Mucosa of rectum (tissue), 2 donors: ENCODE measurements around the gene AMBRA1.

Source experiments
- H3K27ac ChIP-seq, 2 donors: one replicate each; pipeline ENCODE4 v1.7.0; 2013; ENCODE audit warnings: inconsistent platforms in 2 of 2, low read depth in 2 of 2, low read length in 2 of 2
- H3K27me3 ChIP-seq, 2 donors: one replicate each; pipeline ENCODE4 v1.7.0; 2013; ENCODE audit warnings: low read length in 2 of 2; ENCODE audit not compliant: control insufficient read depth in 2 of 2, insufficient read depth in 2 of 2
- H3K36me3 ChIP-seq, 2 donors: one replicate each; pipeline ENCODE4 v1.7.0; 2013; ENCODE audit warnings: low read length in 2 of 2; ENCODE audit not compliant: control insufficient read depth in 2 of 2, insufficient read depth in 2 of 2
- H3K4me1 ChIP-seq, 2 donors: one replicate each; pipeline ENCODE4 v1.7.0; 2013; ENCODE audit warnings: low read length in 2 of 2, mild to moderate bottlenecking in 1 of 2; ENCODE audit not compliant: control insufficient read depth in 2 of 2, insufficient read depth in 2 of 2
- H3K4me3 ChIP-seq, 2 donors: one replicate each; pipeline ENCODE4 v1.7.0; 2013; ENCODE audit warnings: low read length in 2 of 2
- H3K9ac ChIP-seq, 2 donors: one replicate each; pipeline ENCODE4 v1.7.0; 2013; ENCODE audit warnings: low read length in 2 of 2, low read depth in 1 of 2, mild to moderate bottlenecking in 1 of 2
- H3K9me3 ChIP-seq, 2 donors: one replicate each; pipeline ENCODE4 v1.7.0; 2013; ENCODE audit warnings: low read length in 2 of 2; ENCODE audit not compliant: control insufficient read depth in 2 of 2
- donor health status: healthy.
- donor health status: Normal muscosa, but diverticular disease.

AMBRA1 gene

DNA sequence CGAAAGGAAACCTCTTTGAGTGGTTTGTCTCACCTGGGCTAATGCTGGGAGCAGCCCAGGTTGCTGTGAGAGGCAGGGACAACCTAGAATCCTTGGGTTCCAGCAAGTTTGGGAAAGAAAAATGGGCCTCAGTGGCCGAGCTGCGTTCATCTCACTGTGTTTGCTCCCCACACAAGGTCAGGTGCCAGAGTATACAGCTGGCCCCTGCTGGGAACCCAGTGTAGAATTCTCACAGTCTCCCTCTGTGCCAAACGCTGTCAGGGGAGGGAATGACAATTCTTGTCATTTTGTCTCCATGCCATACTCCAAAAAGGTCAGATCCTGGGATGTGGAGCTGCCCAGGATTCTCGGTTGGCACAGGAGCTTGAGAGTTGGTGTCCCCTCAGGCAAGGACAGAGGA is 242.2 kb downstream of the AMBRA1 start:
- H3K4me3 ChIP-seq, result peak overlapping the region in 1 of 2 donors; percentile 20
- no peak overlapping the region for H3K27ac ChIP-seq
- H3K9me3 ChIP-seq, result no peaks in the 10 kb centered on the region
- H3K27me3 ChIP-seq, result no peaks in the 10 kb centered on the region
- H3K4me1 ChIP-seq, result peaks cover 16 to 23% of the 10 kb centered on the region in 2 donors
- peaks cover 0 to 3% of the 10 kb centered on the region in 2 donors for H3K36me3 ChIP-seq
- no peak overlapping the region for H3K9ac ChIP-seq

DNA sequence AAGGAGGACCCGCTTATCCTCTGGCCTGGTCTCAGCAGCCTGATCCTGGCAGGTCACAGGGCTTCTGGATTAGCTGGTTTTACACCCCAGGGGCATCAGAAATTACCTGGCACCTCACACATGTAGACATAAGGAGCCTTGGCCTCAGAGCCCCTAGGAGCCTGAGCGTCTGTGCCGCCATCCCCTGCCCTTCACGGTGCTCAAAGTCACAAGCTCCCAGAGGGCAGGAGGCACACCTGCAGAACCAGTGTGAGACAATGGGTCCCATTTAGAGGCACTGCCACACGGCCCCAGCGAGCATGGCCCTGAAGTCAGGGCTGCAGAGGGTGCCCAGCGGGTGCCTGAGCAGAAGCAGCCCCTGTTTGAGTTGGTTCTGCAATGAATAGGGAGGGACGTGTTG is 242.7 kb downstream of the AMBRA1 start:
- H3K27me3 ChIP-seq, result no peaks in the 10 kb centered on the region
- peaks cover 0 to 3% of the 10 kb centered on the region in 2 donors for H3K36me3 ChIP-seq
- H3K9me3 ChIP-seq, result no peaks in the 10 kb centered on the region
- no peak overlapping the region for H3K4me3 ChIP-seq
- H3K9ac ChIP-seq, result no peak overlapping the region
- H3K4me1 ChIP-seq, result peaks cover 17 to 23% of the 10 kb centered on the region in 2 donors
- H3K27ac ChIP-seq, result no peak overlapping the region

DNA sequence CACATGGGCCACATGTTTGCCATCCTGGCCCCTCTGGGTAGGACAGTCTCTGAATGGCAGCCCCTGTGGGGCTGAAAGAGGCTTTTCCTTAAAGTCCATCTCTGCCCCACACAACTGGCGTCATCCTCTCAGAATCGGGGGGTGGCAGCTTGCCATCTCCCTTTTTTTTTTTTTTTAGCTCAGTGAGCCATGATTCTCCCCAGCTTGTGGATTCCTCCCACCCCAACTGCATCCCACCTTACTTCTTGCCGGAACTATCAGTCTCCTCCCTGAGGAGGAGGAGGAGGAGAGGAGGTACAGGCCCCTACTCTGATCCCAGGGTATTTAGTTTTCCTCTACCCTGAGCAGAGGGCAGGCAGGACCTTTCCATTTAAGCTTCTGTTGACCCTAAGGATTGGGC is 243.1 kb downstream of the AMBRA1 start:
- Histone ChIP-seq H3K27ac (no peak overlapping the region), H3K9me3 (no peaks in the 10 kb centered on the region), H3K9ac (no peak overlapping the region), H3K4me1 (peaks cover 17 to 23% of the 10 kb centered on the region in 2 donors), H3K36me3 (peaks cover 0 to 3% of the 10 kb centered on the region in 2 donors), H3K4me3 (no peak overlapping the region), H3K27me3 (no peaks in the 10 kb centered on the region)

DNA sequence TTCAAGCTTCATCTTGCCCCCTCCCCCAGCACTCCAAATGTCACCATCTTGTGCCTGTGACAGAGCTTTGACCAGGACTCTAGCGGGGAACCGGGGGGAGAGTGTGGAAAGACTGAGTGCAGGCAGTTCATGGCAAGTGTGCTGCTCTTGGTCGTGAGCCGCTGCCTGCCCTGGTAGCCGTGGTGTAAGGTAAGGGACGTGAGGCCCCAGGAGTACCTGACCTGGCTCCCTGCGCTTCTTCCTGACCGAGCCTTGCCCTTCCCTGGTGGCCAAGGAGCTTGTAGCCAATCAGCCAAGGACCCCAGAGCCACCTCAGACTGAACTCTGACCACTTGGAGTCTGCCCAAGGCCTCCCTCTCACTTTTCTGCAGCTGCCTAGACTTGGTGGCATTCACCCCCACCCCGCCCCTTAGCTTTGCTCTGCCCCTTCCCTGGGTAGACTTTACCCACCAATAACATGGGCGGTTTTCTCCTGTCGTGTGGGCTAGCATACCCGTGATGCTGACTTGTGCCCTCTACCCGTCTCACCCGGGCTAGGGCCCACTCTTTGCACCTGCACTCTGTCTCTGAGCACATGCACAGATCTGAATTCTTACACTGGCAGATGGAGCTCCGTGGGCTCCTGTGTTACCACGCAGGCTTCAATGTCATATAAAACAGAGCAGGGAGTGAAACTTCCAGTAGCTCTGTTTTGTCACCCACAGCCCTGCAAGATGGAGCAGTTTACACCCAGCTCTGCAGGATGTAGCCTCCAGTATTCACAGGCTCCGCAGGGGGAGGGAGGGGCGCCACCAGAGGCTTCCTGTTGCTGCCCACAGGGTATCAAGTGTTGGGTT is 245.0 kb downstream of the AMBRA1 start:
- Histone ChIP-seq H3K36me3 (no peaks in the 10 kb centered on the region), H3K9ac (peak overlapping the region; percentile 68 to 80), H3K27ac (peak overlapping the region in 1 of 2 donors; percentile 35), H3K4me3 (peak overlapping the region; percentile 85 to 89), H3K4me1 (peaks cover 19 to 25% of the 10 kb centered on the region in 2 donors), H3K27me3 (no peaks in the 10 kb centered on the region), H3K9me3 (no peaks in the 10 kb centered on the region)

DNA sequence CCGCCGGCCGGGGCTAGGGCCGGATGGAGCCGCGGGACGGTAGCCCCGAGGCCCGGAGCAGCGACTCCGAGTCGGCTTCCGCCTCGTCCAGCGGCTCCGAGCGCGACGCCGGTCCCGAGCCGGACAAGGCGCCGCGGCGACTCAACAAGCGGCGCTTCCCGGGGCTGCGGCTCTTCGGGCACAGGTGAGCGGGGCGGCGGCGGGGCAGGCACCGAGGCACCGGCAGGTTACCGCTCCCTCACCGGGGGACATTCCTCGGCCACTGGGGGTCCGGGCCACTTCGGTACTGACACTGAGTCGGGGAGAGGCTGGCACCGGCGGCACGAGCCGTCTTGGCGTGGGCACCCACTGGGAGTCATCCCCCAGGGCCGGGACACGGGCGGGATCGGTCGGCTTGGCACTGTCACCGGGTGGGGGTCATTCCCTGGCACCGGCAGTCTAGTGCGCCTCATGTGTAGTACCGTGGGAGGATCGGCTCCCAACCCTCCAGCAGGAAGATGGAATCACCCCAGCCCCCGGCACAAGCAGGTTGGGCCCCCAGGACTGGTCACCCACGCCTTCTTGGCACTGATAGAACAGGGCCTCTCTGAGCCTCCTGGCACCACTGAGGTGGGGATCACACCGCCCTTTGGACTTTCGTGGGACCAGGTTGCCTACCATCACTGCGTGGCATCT is 246.0 kb downstream of the AMBRA1 start:
- Histone ChIP-seq H3K4me3 (peak overlapping the region; percentile 85 to 89), H3K4me1 (peaks cover 19 to 25% of the 10 kb centered on the region in 2 donors), H3K36me3 (no peaks in the 10 kb centered on the region), H3K9ac (peak overlapping the region; percentile 68 to 80), H3K9me3 (no peaks in the 10 kb centered on the region), H3K27ac (peak overlapping the region; percentile 3 to 43), H3K27me3 (no peaks in the 10 kb centered on the region)

DNA sequence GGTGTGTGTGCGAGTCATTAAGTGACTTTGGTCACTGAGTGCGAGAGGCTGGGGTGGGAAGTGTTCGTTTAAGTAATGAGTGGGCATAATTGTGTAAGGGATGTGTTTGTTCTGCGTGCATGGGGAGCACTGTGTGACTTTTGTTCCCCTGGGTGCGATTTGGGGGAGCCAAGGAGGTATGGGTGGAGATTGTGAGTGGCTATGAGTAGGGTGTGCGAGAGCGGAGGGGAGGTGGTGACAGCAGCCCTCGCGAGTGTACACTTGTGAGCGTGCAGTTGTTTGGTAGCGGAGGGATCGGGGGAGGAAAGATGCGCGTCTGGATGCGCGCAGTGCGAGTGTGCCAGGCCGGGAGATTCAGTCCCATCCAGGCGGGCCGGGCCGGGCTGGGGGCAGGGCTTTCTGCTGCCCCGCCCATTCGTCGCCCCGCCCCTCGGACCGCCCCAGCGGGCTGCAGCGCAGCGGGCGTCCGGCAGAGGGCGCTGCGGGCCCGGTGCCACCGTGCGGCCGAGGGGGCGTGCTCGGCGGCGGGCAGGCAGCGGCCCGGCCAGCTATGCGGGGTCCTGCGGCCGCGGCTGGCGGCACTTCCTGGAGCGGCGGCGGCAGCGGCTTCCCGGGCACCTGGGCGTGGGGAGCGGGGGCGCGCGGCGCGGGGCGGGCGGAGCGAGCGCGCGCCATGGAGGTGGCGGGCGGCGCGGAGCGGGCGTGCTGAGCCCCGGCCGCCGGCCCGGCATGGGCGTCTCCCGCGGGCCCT is 246.8 kb downstream of the AMBRA1 start, which contains the start of gene DGKZ:
Gene DGKZ, plus strand, starts transcription at position 578 of the 751 bp plus-strand sequence. CDS start 197 bp downstream, outside the sequence.
- Histone ChIP-seq H3K27ac (peak within 1 kb of the TSS; percentile 3 to 43), H3K4me1 (peaks cover 19 to 23% of the 10 kb centered on the region in 2 donors)

More for the DNA sequence above, 246.8 kb downstream of the AMBRA1 start, which contains the start of gene DGKZ:
- Histone ChIP-seq H3K9ac (peak within 1 kb of the TSS; percentile 68 to 80), H3K4me3 (peak within 1 kb of the TSS; percentile 85 to 89), H3K27me3 (no peaks in the 10 kb centered on the region), H3K9me3 (no peaks in the 10 kb centered on the region), H3K36me3 (no peaks in the 10 kb centered on the region)
